Ovary (tissue), 3 donors: ENCODE results near the gene CRY2.
A peak's percentile ranks its signal among the peaks of the same experiment; 100 is the strongest.

Experiments used
- CTCF ChIP-seq, 3 donors: fragments of 450-650 bp in 2 of 3; fragments of 200-600 bp in 1 of 3; IDR thresholded peaks; one replicate each; pipeline versions ENCODE4 v1.5.1 to v1.8.0; 2016 to 2022; ENCODE audit warnings: antibody characterized with exemption in 3 of 3, mild to moderate bottlenecking in 1 of 3
- POLR2A ChIP-seq: fragments of 450-650 bp; IDR thresholded peaks from one replicate; pipeline ENCODE4 v1.6.1; 2017; ENCODE audit warnings: antibody characterized with exemption, mild to moderate bottlenecking, moderate library complexity
- donor health status: DM: no; HTN: no; CAD: no.

DNA sequence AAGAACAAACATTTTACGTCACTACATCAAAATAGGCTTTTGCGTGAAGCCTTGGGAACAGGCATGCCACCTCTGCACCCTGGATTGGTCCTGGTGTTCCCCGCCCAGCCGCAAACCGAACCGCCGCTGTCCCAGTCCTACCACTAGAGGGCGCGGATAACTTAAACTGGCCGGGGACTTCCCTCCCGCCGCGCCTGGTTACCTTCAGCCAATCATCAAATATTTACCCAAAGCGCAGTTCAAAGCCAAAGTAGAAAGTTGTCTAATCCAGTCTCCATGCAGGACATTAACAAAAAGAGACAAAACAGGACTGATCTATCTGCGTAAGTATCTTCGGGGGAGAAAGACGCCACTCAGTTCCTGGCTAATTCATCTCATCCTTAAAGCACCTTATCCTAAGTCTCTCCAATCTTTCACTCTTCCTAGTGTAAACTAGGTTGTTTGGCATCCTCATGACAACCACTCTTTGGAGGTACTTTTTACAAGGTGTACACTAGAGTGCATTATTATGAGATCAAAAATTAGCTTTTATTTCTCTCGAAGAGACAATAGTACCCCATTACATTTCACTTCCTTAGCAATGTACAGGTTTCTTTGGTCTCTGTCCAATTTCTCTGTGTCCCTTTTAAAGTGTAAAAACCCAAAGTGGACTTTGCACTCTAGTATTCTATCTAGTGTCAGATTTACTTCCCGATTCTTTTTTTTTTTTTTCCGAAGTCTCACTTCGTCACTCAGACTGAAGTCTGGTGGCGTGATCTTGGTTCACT, 3.9 kb upstream of the CRY2 start:
- peak; percentile 74 to 93 (median 86) for TF ChIP-seq CTCF (IDR thresholded peaks at IDR 0.05)
- peak; percentile 2 for TF ChIP-seq POLR2A
